ENCODE results near the gene LGALS7.
"Not testable (repeated sequence)": the region's sequence is repeated elsewhere in the genome, so short reads cannot be mapped to it uniquely, and the experiment has no call there.

LGALS7 gene

GRCh38 chr19:38788478-38789243 is 15.3 kb upstream of the LGALS7 start, which contains the start of gene LGALS7B:
LGALS7B (plus strand) TSS chr19:38789200; CDS start chr19:38789227, 27 bp downstream.
- Histone ChIP-seq H3K79me2 (ENCODE audit: insufficient read depth, low read length) (no peaks in the 10 kb centered on the region), H3K9me3 (ENCODE audit: low read length) (no peaks in the 10 kb centered on the region), H3K9me2 (ENCODE audit: low read depth, low read length) (no peaks in the 10 kb centered on the region), H3K27ac (ENCODE audit: low read depth, low read length, poor library complexity, severe bottlenecking) (no peak within 1 kb of the TSS), H3K27me3 (ENCODE audit: insufficient read depth, low read length) (no peaks in the 10 kb centered on the region), H3F3A (ENCODE audit: insufficient read depth, low read length) (no peaks in the 10 kb centered on the region), H3K9ac (ENCODE audit: low read length) (no peak within 1 kb of the TSS), H4K20me1 (ENCODE audit: insufficient read depth, low read length) (no peaks in the 10 kb centered on the region), H3K4me2 (ENCODE audit: low read length) (no peak within 1 kb of the TSS), H2AFZ (ENCODE audit: low read length) (no peak within 1 kb of the TSS), H3K4me3 (ENCODE audit: low read depth, low read length, poor library complexity, severe bottlenecking) (no peak within 1 kb of the TSS), H3K36me3 (ENCODE audit: insufficient read depth, low read length) (no peaks in the 10 kb centered on the region), H3K4me1 (ENCODE audit: insufficient read depth, low read length, severe bottlenecking) (peaks cover 13% of the 10 kb centered on the region)
- TF ChIP-seq, protein P1, sequence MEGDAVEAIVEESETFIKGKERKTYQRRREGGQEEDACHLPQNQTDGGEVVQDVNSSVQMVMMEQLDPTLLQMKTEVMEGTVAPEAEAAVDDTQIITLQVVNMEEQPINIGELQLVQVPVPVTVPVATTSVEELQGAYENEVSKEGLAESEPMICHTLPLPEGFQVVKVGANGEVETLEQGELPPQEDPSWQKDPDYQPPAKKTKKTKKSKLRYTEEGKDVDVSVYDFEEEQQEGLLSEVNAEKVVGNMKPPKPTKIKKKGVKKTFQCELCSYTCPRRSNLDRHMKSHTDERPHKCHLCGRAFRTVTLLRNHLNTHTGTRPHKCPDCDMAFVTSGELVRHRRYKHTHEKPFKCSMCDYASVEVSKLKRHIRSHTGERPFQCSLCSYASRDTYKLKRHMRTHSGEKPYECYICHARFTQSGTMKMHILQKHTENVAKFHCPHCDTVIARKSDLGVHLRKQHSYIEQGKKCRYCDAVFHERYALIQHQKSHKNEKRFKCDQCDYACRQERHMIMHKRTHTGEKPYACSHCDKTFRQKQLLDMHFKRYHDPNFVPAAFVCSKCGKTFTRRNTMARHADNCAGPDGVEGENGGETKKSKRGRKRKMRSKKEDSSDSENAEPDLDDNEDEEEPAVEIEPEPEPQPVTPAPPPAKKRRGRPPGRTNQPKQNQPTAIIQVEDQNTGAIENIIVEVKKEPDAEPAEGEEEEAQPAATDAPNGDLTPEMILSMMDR (IDR thresholded peaks at IDR 0.05; ENCODE audit: low read length) = no peak
- no peak for TF ChIP-seq EZH2 (IDR thresholded peaks at IDR 0.05; ENCODE audit: borderline replicate concordance, low read length)

DNA sequence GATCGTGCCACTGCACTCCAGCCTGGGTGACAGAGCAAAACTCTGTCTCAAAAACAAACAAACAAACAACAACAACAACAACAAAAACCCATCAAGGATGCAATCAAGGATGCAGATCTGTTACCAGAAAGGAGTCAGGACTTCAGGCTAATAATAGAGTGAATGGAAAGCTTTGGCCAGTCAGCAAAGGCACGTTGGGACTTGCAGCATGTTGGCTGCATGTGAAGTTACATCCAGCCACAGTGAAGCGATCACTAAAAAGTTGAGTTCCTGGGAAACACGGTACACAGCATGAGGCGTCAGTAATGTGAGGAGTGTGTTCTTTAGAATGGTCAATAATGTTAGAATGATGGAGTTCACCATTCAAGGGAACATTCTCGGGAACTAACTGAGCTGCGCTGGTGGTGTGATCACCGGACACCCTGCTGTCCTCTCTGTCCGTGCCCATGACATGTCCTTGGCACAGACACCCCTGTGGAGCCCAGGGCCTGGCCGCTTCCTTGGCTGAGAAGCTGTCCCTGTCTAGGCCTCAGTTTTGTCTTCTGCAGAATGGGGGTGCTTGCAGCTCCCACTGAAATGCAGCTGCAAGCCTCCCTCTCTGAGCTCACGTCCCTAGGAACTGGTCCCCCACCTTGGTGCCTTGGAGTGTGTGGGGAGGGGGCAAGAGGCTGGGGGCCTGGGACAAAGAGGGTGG is 13.4 kb upstream of the LGALS7 start:
- Histone ChIP-seq H3K36me3 (ENCODE audit: insufficient read depth, low read length) (no peaks in the 10 kb centered on the region), H3F3A (ENCODE audit: insufficient read depth, low read length) (no peaks in the 10 kb centered on the region), H4K20me1 (ENCODE audit: insufficient read depth, low read length) (no peaks in the 10 kb centered on the region), H3K9me2 (ENCODE audit: low read depth, low read length) (no peaks in the 10 kb centered on the region), H3K9ac (ENCODE audit: low read length) (no peak overlapping the region), H2AFZ (ENCODE audit: low read length) (no peak overlapping the region), H3K9me3 (ENCODE audit: low read length) (no peaks in the 10 kb centered on the region), H3K4me1 (ENCODE audit: insufficient read depth, low read length, severe bottlenecking) (no peaks in the 10 kb centered on the region), H3K4me2 (ENCODE audit: low read length) (no peak overlapping the region), H3K4me3 (ENCODE audit: low read depth, low read length, poor library complexity, severe bottlenecking) (no peak overlapping the region), H3K27ac (ENCODE audit: low read depth, low read length, poor library complexity, severe bottlenecking) (no peak overlapping the region), H3K79me2 (ENCODE audit: insufficient read depth, low read length) (no peaks in the 10 kb centered on the region), H3K27me3 (ENCODE audit: insufficient read depth, low read length) (no peaks in the 10 kb centered on the region; the same call in 1 of the 2 replicates)
- TF ChIP-seq EZH2 (IDR thresholded peaks at IDR 0.05; ENCODE audit: borderline replicate concordance, low read length) = no peak

- H3K9ac ChIP-seq (ENCODE audit: low read length); H3K4me3 ChIP-seq (ENCODE audit: low read depth, low read length, poor library complexity, severe bottlenecking); H3K4me2 ChIP-seq (ENCODE audit: low read length); H3K4me1 ChIP-seq (ENCODE audit: insufficient read depth, low read length, severe bottlenecking); H3K36me3 ChIP-seq (ENCODE audit: insufficient read depth, low read length); H3K27ac ChIP-seq (ENCODE audit: low read depth, low read length, poor library complexity, severe bottlenecking); H3K27me3 ChIP-seq (ENCODE audit: insufficient read depth, low read length); H3K79me2 ChIP-seq (ENCODE audit: insufficient read depth, low read length); H2AFZ ChIP-seq (ENCODE audit: low read length); H4K20me1 ChIP-seq (ENCODE audit: insufficient read depth, low read length); H3F3A ChIP-seq (ENCODE audit: insufficient read depth, low read length); H3K9me3 ChIP-seq (ENCODE audit: low read length); H3K9me2 ChIP-seq (ENCODE audit: low read depth, low read length): not testable (repeated sequence)
Observed at GRCh38 chr19:38786061-38786460, 12.7 kb upstream of the LGALS7 start.

- Histone ChIP-seq H3K36me3 (ENCODE audit: insufficient read depth, low read length) (no peaks in the 10 kb centered on the region), H3K4me3 (ENCODE audit: low read depth, low read length, poor library complexity, severe bottlenecking) (no peak overlapping the region), H3K9me2 (ENCODE audit: low read depth, low read length) (no peaks in the 10 kb centered on the region), H3K27me3 (ENCODE audit: insufficient read depth, low read length) (peaks cover 6% of the 10 kb centered on the region; the same call in 1 of the 2 replicates), H3K27ac (ENCODE audit: low read depth, low read length, poor library complexity, severe bottlenecking) (no peak overlapping the region), H3K4me1 (ENCODE audit: insufficient read depth, low read length, severe bottlenecking) (no peaks in the 10 kb centered on the region), H3K9me3 (ENCODE audit: low read length) (no peaks in the 10 kb centered on the region), H3K9ac (ENCODE audit: low read length) (no peak overlapping the region), H4K20me1 (ENCODE audit: insufficient read depth, low read length) (no peaks in the 10 kb centered on the region), H3K79me2 (ENCODE audit: insufficient read depth, low read length) (no peaks in the 10 kb centered on the region), H3F3A (ENCODE audit: insufficient read depth, low read length) (no peaks in the 10 kb centered on the region), H2AFZ (ENCODE audit: low read length) (no peak overlapping the region), H3K4me2 (ENCODE audit: low read length) (no peak overlapping the region)
- no peak for TF ChIP-seq EZH2 (IDR thresholded peaks at IDR 0.05; ENCODE audit: borderline replicate concordance, low read length)
- TF ChIP-seq, protein P1 (IDR thresholded peaks at IDR 0.05; ENCODE audit: low read length) = no peak
Observed at GRCh38 chr19:38785187-38785699, 11.9 kb upstream of the LGALS7 start.

Measured in OCI-LY1 (cell line).